SU-DHL-6 (cell line): ENCODE measurements around the gene ROCK2.

Experiments
- EZH2phosphoT487 ChIP-seq: fragments of 200-600 bp; sonication (generic), shearing (Covaris generic); conservative IDR thresholded peaks from 2 replicates; pipeline ENCODE4 v1.6.1; 2018; ENCODE audit warnings: mild to moderate bottlenecking, antibody characterized with exemption, low read length, moderate library complexity, mixed read lengths
- TF ChIP-seq, protein P1 (sequence below): fragments of 200-600 bp; sonication (generic); IDR thresholded peaks from one replicate; pipeline ENCODE4 v1.5.1; 2017; ENCODE audit warnings: antibody characterized with exemption, mild to moderate bottlenecking, low read length, moderate library complexity; ENCODE audit not compliant: insufficient read depth, poor library complexity, severe bottlenecking

- TF ChIP-seq, protein P1, sequence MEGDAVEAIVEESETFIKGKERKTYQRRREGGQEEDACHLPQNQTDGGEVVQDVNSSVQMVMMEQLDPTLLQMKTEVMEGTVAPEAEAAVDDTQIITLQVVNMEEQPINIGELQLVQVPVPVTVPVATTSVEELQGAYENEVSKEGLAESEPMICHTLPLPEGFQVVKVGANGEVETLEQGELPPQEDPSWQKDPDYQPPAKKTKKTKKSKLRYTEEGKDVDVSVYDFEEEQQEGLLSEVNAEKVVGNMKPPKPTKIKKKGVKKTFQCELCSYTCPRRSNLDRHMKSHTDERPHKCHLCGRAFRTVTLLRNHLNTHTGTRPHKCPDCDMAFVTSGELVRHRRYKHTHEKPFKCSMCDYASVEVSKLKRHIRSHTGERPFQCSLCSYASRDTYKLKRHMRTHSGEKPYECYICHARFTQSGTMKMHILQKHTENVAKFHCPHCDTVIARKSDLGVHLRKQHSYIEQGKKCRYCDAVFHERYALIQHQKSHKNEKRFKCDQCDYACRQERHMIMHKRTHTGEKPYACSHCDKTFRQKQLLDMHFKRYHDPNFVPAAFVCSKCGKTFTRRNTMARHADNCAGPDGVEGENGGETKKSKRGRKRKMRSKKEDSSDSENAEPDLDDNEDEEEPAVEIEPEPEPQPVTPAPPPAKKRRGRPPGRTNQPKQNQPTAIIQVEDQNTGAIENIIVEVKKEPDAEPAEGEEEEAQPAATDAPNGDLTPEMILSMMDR = no peak
- no peak for TF ChIP-seq EZH2phosphoT487
Observed at GRCh38 chr2:11270891-11271290, 73.5 kb downstream of the ROCK2 start.
